Activated T-helper 1 cell treated with anti-CD3 and anti-CD28 coated beads, Interleukin-12 subunit alpha, Interleukin-12 subunit beta, Interleukin-2, Interleukin-4 antibody, amounts not matched to agents 30 ng/mL and 10 ng/mL and 1 ng/mL, durations not matched to agents 14 hours and 24 hours and 36 hours (primary cell): Measurements from ENCODE around the gene MTARC2. TPM values are rescaled to one million over a fixed set of nuclear protein-coding genes. Genes with fewer than 3 reads are reported as not detected.

Experiments
- DNase-seq: peaks from one replicate; pipeline ENCODE4 v3.0.0; 2021; ENCODE audit warnings: low spot score
- H3K27ac Mint-ChIP-seq: one replicate; pipeline ENCODE4 v1.8.0; 2021; ENCODE audit warnings: mild to moderate bottlenecking, mixed read lengths
- H3K27me3 Mint-ChIP-seq: one replicate; pipeline ENCODE4 v1.8.0; 2022; ENCODE audit warnings: mild to moderate bottlenecking, moderate library complexity, mixed read lengths; ENCODE audit not compliant: insufficient read depth
- H3K36me3 Mint-ChIP-seq: one replicate; pipeline ENCODE4 v1.8.0; 2021; ENCODE audit warnings: low read depth, mixed read lengths
- H3K4me1 Mint-ChIP-seq: one replicate; pipeline ENCODE4 v1.8.0; 2021; ENCODE audit warnings: low read depth, mixed read lengths
- H3K4me3 Mint-ChIP-seq: one replicate; pipeline ENCODE4 v1.8.0; 2021; ENCODE audit warnings: mild to moderate bottlenecking, moderate library complexity, mixed read lengths
- H3K9me3 Mint-ChIP-seq: one replicate; pipeline ENCODE4 v1.8.0; 2021; ENCODE audit warnings: mixed read lengths
- intact Hi-C: fragments of 100-400 bp; cut with micrococcal nuclease; formaldehyde crosslinking; loops from one replicate; pipeline ENCODE4 v1.15.1; 2024
- total RNA-seq: library from RNA; stranded (reverse); gene quantifications from 2 replicates; pipeline ENCODE4 v1.2.3, GENCODE V29; 2022

Gene MTARC2
- total RNA-seq, 1 donor from 2014 or later, result not detected

- Mint-ChIP-seq H3K4me1 (no peaks in the 10 kb centered on the region), H3K27ac (no peak overlapping the region), H3K27me3 (no peaks in the 10 kb centered on the region), H3K9me3 (no peaks in the 10 kb centered on the region), H3K4me3 (no peak overlapping the region), H3K36me3 (no peaks in the 10 kb centered on the region)
- intact Hi-C loops, result no loop called here
- no peak for DNase-seq
Measured at GRCh38 chr1:220803401-220804201, 55.5 kb downstream of the MTARC2 start.

- intact Hi-C loops, result no loop called here
- H3K4me3 Mint-ChIP-seq, result no peak overlapping the region
- no peaks in the 10 kb centered on the region for H3K4me1 Mint-ChIP-seq
- no peaks in the 10 kb centered on the region for H3K9me3 Mint-ChIP-seq
- H3K27me3 Mint-ChIP-seq, result no peaks in the 10 kb centered on the region
- no peak for DNase-seq
- no peak overlapping the region for H3K27ac Mint-ChIP-seq
- no peaks in the 10 kb centered on the region for H3K36me3 Mint-ChIP-seq
Measured at GRCh38 chr1:220804202-220804586, 56.1 kb downstream of the MTARC2 start.

GRCh38 chr1:220806408-220806807 lies 58.3 kb downstream of the MTARC2 start:
- intact Hi-C loops, result no loop called here
- Mint-ChIP-seq H3K27me3 (peaks cover 6% of the 10 kb centered on the region), H3K36me3 (no peaks in the 10 kb centered on the region), H3K27ac (no peak overlapping the region), H3K9me3 (no peaks in the 10 kb centered on the region), H3K4me3 (no peak overlapping the region), H3K4me1 (peaks cover 9% of the 10 kb centered on the region)
- no peak for DNase-seq

GRCh38 chr1:220807726-220808125 lies 59.6 kb downstream of the MTARC2 start:
- DNase-seq, result no peak
- Mint-ChIP-seq H3K27me3 (peaks cover 8% of the 10 kb centered on the region), H3K27ac (no peak overlapping the region), H3K4me1 (peaks cover 9% of the 10 kb centered on the region), H3K9me3 (no peaks in the 10 kb centered on the region), H3K4me3 (no peak overlapping the region), H3K36me3 (no peaks in the 10 kb centered on the region)
- intact Hi-C loops, result no loop called here

- no peak for DNase-seq
- Mint-ChIP-seq H3K36me3 (no peaks in the 10 kb centered on the region), H3K27me3 (peaks cover 8% of the 10 kb centered on the region), H3K27ac (no peak overlapping the region), H3K9me3 (no peaks in the 10 kb centered on the region), H3K4me3 (no peak overlapping the region), H3K4me1 (peaks cover 9% of the 10 kb centered on the region)
- intact Hi-C loops, result no loop called here
Measured at GRCh38 chr1:220808345-220809186, 60.4 kb downstream of the MTARC2 start.

GRCh38 chr1:220809187-220809550 lies 61.0 kb downstream of the MTARC2 start:
- Mint-ChIP-seq H3K4me1 (peaks cover 9% of the 10 kb centered on the region), H3K4me3 (no peak overlapping the region), H3K9me3 (no peaks in the 10 kb centered on the region), H3K27me3 (peaks cover 8% of the 10 kb centered on the region), H3K36me3 (no peaks in the 10 kb centered on the region), H3K27ac (no peak overlapping the region)
- intact Hi-C loops, result no loop called here
- no peak for DNase-seq

GRCh38 chr1:220809704-220810103 lies 61.6 kb downstream of the MTARC2 start:
- H3K36me3 Mint-ChIP-seq, result no peaks in the 10 kb centered on the region
- no peak for DNase-seq
- no peak overlapping the region for H3K4me3 Mint-ChIP-seq
- H3K4me1 Mint-ChIP-seq, result peaks cover 9% of the 10 kb centered on the region
- intact Hi-C loops, result loop anchor here (1.0 to 2.0 kb wide), 3 partner anchors 394 to 1645 kb away; no protein-coding TSS in a partner anchor
- H3K27me3 Mint-ChIP-seq, result peaks cover 8% of the 10 kb centered on the region
- no peaks in the 10 kb centered on the region for H3K9me3 Mint-ChIP-seq
- no peak overlapping the region for H3K27ac Mint-ChIP-seq

GRCh38 chr1:220810179-220810653 lies 62.1 kb downstream of the MTARC2 start:
- Mint-ChIP-seq H3K4me3 (no peak overlapping the region), H3K9me3 (no peaks in the 10 kb centered on the region), H3K4me1 (peaks cover 9% of the 10 kb centered on the region), H3K27me3 (peaks cover 8% of the 10 kb centered on the region), H3K27ac (no peak overlapping the region), H3K36me3 (no peaks in the 10 kb centered on the region)
- peak; percentile 55 for DNase-seq
- intact Hi-C loops, result loop anchor here (1.0 to 2.0 kb wide), 3 partner anchors 393 to 1645 kb away; no protein-coding TSS in a partner anchor

- intact Hi-C loops, result loop anchor here (1.0 to 2.0 kb wide), 3 partner anchors 392 to 1644 kb away; no protein-coding TSS in a partner anchor
- Mint-ChIP-seq H3K36me3 (no peaks in the 10 kb centered on the region), H3K27ac (no peak overlapping the region), H3K9me3 (no peaks in the 10 kb centered on the region), H3K4me3 (no peak overlapping the region), H3K4me1 (peaks cover 9% of the 10 kb centered on the region), H3K27me3 (peaks cover 10% of the 10 kb centered on the region)
- DNase-seq, result no peak
Measured at GRCh38 chr1:220810963-220811362, 62.8 kb downstream of the MTARC2 start.

GRCh38 chr1:220811695-220812094 lies 63.6 kb downstream of the MTARC2 start:
- no peaks in the 10 kb centered on the region for H3K9me3 Mint-ChIP-seq
- H3K4me3 Mint-ChIP-seq, result no peak overlapping the region
- peaks cover 9% of the 10 kb centered on the region for H3K4me1 Mint-ChIP-seq
- no peak for DNase-seq
- H3K27me3 Mint-ChIP-seq, result peaks cover 10% of the 10 kb centered on the region
- intact Hi-C loops, result loop anchor here (2.0 kb wide), 1 partner anchor 1643 kb away; no protein-coding TSS in a partner anchor
- no peaks in the 10 kb centered on the region for H3K36me3 Mint-ChIP-seq
- no peak overlapping the region for H3K27ac Mint-ChIP-seq

GRCh38 chr1:220812308-220812707 lies 64.2 kb downstream of the MTARC2 start:
- Mint-ChIP-seq H3K4me1 (peaks cover 9% of the 10 kb centered on the region), H3K9me3 (no peaks in the 10 kb centered on the region), H3K27ac (no peak overlapping the region), H3K27me3 (peaks cover 10% of the 10 kb centered on the region), H3K4me3 (no peak overlapping the region), H3K36me3 (no peaks in the 10 kb centered on the region)
- intact Hi-C loops, result no loop called here
- DNase-seq, result no peak

- Mint-ChIP-seq H3K27ac (no peak overlapping the region), H3K4me3 (no peak overlapping the region), H3K36me3 (no peaks in the 10 kb centered on the region), H3K27me3 (peaks cover 10% of the 10 kb centered on the region), H3K9me3 (no peaks in the 10 kb centered on the region), H3K4me1 (peaks cover 9% of the 10 kb centered on the region)
- intact Hi-C loops, result no loop called here
- no peak for DNase-seq
Measured at GRCh38 chr1:220813013-220813412, 64.9 kb downstream of the MTARC2 start.

GRCh38 chr1:220815409-220815808 lies 67.3 kb downstream of the MTARC2 start:
- Mint-ChIP-seq H3K27me3 (peaks cover 6% of the 10 kb centered on the region), H3K9me3 (no peaks in the 10 kb centered on the region), H3K36me3 (no peaks in the 10 kb centered on the region), H3K27ac (no peak overlapping the region), H3K4me3 (no peak overlapping the region), H3K4me1 (peaks cover 3% of the 10 kb centered on the region)
- no peak for DNase-seq
- intact Hi-C loops, result no loop called here
